DOHH2 (cell line): ENCODE results near the gene DHRS4L2.

Source experiments
- CTCF ChIP-seq: fragments of 200-600 bp; sonication (generic); IDR thresholded peaks from one replicate; pipeline ENCODE4 v1.5.1; 2014; ENCODE audit warnings: antibody characterized with exemption, mild to moderate bottlenecking, low read depth, low read length; ENCODE audit not compliant: poor library complexity, severe bottlenecking
- EZH2phosphoT487 ChIP-seq: fragments of 200-600 bp; sonication (generic); IDR thresholded peaks from 2 replicates; pipeline ENCODE4 v1.6.1; 2017; ENCODE audit warnings: borderline replicate concordance, mild to moderate bottlenecking, antibody characterized with exemption, low read length, moderate library complexity, mixed read lengths

GRCh38 chr14:24011051-24011450, 22.3 kb downstream of the DHRS4L2 start:
- TF ChIP-seq CTCF (no peak), EZH2phosphoT487 (no peak)
